Measurements from ENCODE around the gene LARP4.
A peak's percentile ranks its signal among the peaks of the same experiment; 100 is the strongest.
"Not testable (repeated sequence)": the region's sequence is repeated elsewhere in the genome, so short reads cannot be mapped to it uniquely, and the experiment has no call there.

Gene LARP4

DNA sequence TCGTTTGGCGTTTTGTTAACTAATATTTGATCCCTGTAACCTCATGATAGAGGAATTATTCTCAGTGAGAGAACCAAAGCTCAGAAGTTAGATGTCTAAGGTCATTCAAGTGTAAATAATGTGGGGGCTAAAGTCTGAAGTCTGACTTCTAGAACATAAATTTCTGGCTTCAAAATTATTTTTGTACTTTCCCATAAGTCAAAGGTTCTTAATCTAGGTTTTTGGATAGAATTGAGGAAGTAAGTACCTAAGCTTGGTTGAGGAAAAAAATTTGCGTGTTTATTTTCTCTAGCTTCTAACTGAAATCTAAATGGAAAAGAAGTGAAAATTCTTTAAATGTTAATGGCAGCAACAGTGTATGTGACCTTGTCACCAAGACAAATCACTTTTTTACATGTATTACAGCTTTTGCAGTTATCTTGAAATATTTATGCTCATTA is 2.3 kb downstream of the LARP4 start:
- Histone ChIP-seq H3K36me3 (ENCODE audit: insufficient read depth, low read depth, low read length) (no peaks in the 10 kb centered on the region), H3K9me3 (ENCODE audit: insufficient read depth, low read depth, low read length) (no peaks in the 10 kb centered on the region), H3K9ac (ENCODE audit: low read depth, low read length) (peak overlapping the region; percentile 93; the same call in 1 of the 2 replicates), H3K4me1 (ENCODE audit: insufficient read depth, low read length) (peaks cover 7% of the 10 kb centered on the region; the same call in 1 of the 2 replicates), H3K27ac (ENCODE audit: low read length) (no peak overlapping the region), H3K27me3 (ENCODE audit: insufficient read depth, low read length) (no peaks in the 10 kb centered on the region), H3K4me3 (ENCODE audit: low read length) (peak overlapping the region; percentile 89)

DNA sequence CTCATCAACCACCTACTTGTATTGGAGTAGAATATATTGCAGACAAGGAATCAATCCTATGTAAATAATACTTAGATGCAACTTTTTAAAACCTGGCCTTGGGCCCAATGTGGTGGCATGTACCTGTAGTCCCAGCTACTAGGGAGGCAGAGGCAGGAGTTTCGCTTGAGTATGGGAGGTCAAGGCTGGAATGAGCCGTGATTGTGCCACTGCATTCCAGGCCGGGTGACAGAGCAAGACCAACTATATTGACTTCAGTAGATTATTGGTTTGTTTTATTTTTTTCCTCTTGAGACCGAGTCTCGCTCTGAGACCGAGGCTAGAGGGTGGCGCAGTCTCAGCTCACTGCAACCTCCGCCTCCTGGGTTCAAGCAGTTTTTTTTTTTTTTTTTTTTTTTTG is 3.6 kb downstream of the LARP4 start:
- H3K27ac ChIP-seq (ENCODE audit: low read length) = no peak overlapping the region
- no peaks in the 10 kb centered on the region for H3K9me3 ChIP-seq (ENCODE audit: insufficient read depth, low read depth, low read length)
- no peaks in the 10 kb centered on the region for H3K27me3 ChIP-seq (ENCODE audit: insufficient read depth, low read length)
- peaks cover 7% of the 10 kb centered on the region; the same call in 1 of the 2 replicates for H3K4me1 ChIP-seq (ENCODE audit: insufficient read depth, low read length)
- H3K4me3 ChIP-seq (ENCODE audit: low read length) = no peak overlapping the region
- H3K9ac ChIP-seq (ENCODE audit: low read depth, low read length) = no peak overlapping the region
- H3K36me3 ChIP-seq (ENCODE audit: insufficient read depth, low read depth, low read length) = no peaks in the 10 kb centered on the region

DNA sequence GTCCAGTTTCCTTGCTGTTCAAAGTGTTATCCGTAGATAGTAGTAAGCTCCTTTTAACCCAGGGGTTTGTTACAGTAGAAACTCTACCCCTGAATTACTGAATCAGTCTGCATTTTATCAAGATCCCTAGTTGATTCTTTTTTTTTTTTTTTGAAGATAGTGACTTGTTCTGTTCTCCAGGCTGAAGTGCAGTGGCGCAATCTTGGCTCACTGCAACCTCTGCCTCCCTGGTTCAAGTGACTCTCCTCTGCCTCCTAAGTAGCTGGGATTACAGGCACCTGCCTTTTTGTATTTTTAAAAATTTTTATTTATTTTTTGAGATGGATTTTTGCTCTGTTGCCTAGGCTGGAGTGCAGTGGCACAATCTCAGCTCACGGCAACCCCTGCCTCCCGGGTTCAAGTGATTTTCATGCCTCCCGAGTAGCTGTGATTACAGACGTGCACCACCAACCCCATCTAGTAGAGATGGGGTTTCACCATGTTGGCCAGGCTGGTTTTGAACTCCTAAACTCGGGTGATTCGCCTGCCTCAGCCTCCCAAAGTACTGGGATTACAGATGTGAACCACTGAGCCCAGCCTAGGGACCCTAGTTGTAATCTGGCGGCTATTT is 10.5 kb downstream of the LARP4 start:
- Histone ChIP-seq H3K36me3 (ENCODE audit: insufficient read depth, low read depth, low read length) (peaks cover 8% of the 10 kb centered on the region; the same call in 1 of the 2 replicates), H3K9me3 (ENCODE audit: insufficient read depth, low read depth, low read length) (no peaks in the 10 kb centered on the region), H3K4me1 (ENCODE audit: insufficient read depth, low read length) (no peaks in the 10 kb centered on the region), H3K4me3 (ENCODE audit: low read length) (no peak overlapping the region), H3K27ac (ENCODE audit: low read length) (no peak overlapping the region), H3K9ac (ENCODE audit: low read depth, low read length) (no peak overlapping the region), H3K27me3 (ENCODE audit: insufficient read depth, low read length) (no peaks in the 10 kb centered on the region)

DNA sequence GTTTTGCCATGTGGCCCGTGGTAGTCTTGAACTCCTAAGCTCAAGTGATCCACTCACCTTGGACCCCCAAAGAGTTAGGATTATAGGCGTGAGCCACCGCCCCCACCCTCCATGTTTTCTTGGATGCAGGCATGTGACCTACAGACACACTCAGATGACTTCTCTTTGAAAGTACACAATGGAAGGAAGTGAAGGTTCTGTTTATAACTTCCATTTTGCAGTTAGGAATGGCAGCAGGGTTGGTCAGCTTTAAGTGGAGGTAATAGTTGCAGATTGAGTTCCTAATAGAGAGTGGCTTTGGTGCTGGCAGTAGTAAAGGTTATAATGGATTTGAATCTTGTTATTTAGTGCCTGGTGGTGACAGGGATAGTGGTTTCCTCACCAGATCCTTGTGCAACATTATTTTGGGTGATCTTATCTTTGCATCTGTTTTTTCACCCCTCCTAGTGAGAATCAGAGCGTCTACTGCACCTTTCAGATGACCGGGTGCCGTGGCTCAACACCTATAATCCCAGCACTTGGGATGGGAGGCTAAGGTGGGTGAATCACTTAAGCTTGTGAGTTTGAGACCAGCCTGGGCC is 15.3 kb downstream of the LARP4 start:
- Histone ChIP-seq H3K36me3 (ENCODE audit: insufficient read depth, low read depth, low read length) (peaks cover 19% of the 10 kb centered on the region), H3K4me3 (ENCODE audit: low read length) (no peak overlapping the region), H3K4me1 (ENCODE audit: insufficient read depth, low read length) (no peaks in the 10 kb centered on the region), H3K27me3 (ENCODE audit: insufficient read depth, low read length) (no peaks in the 10 kb centered on the region), H3K9me3 (ENCODE audit: insufficient read depth, low read depth, low read length) (no peaks in the 10 kb centered on the region), H3K9ac (ENCODE audit: low read depth, low read length) (no peak overlapping the region), H3K27ac (ENCODE audit: low read length) (no peak overlapping the region)

DNA sequence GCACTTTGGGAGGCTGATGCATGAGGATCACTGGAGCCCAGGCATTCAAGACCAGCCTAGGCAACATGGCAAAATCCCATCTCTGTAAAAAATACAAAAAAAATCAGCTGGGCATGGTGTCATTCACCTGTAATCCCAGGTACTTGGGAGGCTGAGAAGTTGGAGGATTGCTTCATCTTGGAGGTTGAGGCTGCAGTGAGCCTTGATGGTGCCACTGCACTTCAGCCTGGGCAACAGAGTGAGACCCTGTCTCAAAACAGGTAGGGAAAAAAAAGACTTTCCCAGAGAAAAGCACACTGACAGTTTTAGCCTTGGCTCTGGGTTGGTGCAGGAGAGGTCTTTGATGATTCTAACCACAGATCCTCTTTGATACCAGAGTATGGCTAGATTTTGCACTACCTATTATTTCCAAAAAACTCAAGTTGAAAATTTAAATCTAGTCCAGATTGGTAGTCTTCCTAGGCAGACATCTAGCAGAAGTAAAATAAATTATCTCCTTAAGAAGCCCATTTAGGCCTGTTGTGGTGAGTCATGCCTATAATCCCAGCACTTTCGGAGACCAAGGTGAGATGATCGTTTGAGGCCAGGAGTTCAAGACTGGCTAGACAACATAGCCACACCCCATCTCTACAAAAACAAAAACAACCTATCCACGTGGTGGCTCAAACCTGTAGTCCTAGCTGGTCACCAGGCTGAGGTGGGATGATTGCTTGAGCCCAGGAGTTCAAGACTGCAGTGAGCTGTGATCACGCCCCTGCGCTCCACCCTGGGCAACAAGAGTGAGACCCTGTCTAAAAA is 18.6 kb downstream of the LARP4 start:
- H3K4me1 ChIP-seq (ENCODE audit: insufficient read depth, low read length) = no peaks in the 10 kb centered on the region
- H3K9ac ChIP-seq (ENCODE audit: low read depth, low read length) = no peak overlapping the region
- H3K27ac ChIP-seq (ENCODE audit: low read length) = no peak overlapping the region
- H3K9me3 ChIP-seq (ENCODE audit: insufficient read depth, low read depth, low read length) = no peaks in the 10 kb centered on the region
- H3K36me3 ChIP-seq (ENCODE audit: insufficient read depth, low read depth, low read length) = peaks cover 16% of the 10 kb centered on the region
- H3K4me3 ChIP-seq (ENCODE audit: low read length) = no peak overlapping the region
- no peaks in the 10 kb centered on the region for H3K27me3 ChIP-seq (ENCODE audit: insufficient read depth, low read length)

DNA sequence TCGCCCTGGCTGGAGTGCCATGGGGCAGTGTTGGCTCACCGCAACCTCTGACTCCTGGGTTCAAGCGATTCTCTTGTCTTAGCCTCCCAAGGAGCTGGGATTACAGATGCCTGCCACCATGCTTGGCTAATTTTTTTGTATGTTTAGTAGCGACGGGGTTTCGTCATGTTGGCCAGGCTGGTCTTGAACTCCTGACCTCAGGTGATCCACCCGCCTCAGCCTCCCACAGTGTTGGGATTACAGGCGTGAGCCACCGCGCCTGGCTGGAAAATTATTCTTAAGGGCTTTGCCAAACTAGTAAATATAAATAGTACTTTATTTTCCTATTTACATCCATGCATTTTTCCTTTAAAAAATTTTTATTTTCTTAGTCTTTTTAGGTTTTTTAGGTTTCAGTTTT is 22.2 kb downstream of the LARP4 start:
- H3K27me3 ChIP-seq (ENCODE audit: insufficient read depth, low read length); H3K4me3 ChIP-seq (ENCODE audit: low read length); H3K9me3 ChIP-seq (ENCODE audit: insufficient read depth, low read depth, low read length): not testable (repeated sequence)

DNA sequence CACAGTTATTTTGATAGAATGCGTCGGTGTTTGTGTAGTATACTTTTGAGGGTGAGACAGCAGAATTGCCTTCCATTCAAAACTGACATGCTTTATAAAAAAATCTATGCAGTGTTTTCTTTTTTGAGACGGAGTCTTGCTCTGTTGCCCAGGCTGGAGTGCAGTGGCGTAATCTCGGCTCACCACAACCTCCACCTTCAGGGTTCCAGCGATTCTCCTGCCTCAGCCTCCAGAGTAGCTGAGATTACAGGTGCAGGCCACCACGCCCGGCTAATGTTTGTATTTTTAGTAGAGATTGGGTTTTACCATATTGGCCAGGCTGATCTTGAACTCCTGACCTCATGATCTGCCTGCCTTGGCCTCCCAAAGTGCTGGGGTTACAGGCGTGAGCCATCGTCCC is 22.7 kb downstream of the LARP4 start:
- not testable (repeated sequence) for H3K9me3 ChIP-seq (ENCODE audit: insufficient read depth, low read depth, low read length); H3K27ac ChIP-seq (ENCODE audit: low read length); H3K9ac ChIP-seq (ENCODE audit: low read depth, low read length); H3K27me3 ChIP-seq (ENCODE audit: insufficient read depth, low read length); H3K4me1 ChIP-seq (ENCODE audit: insufficient read depth, low read length); H3K4me3 ChIP-seq (ENCODE audit: low read length)
- H3K36me3 ChIP-seq (ENCODE audit: insufficient read depth, low read depth, low read length) = peaks cover 12% of the 10 kb centered on the region

More for the DNA sequence above, 22.2 kb downstream of the LARP4 start:
- not testable (repeated sequence) for H3K27ac ChIP-seq (ENCODE audit: low read length); H3K4me1 ChIP-seq (ENCODE audit: insufficient read depth, low read length); H3K9ac ChIP-seq (ENCODE audit: low read depth, low read length); H3K36me3 ChIP-seq (ENCODE audit: insufficient read depth, low read depth, low read length)

DNA sequence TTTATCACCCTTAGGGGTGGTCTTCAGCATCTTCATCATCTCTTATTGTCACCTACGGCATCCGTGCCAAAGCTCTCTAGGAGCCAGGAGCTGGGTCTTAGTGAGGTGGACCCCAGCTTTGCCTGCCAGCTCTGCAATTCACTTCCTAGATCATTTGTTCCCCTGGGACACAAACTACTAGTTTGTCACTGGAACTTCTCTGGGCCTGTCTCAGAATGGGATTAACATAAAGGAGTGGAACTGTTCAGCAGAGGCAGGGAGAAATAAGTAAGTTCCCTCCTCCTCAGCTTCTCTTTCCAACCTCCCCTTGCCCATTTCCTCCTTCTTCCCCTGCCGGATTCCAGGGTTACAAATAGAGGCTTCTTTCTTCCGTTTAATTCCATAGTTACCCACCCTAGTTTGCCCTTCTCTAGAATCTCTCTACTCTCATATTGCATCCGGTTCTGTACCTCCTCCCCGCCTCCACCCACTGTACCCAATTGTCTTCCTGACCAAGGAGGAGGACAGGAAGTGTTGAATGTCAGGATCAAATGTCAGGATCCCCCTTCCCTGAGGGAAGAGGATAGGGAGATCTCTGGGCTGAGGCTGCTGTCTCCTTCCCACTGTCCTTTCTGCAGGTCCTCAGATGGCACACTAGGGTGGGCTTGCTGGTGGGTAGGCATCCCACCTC is 25.0 kb downstream of the LARP4 start:
- H3K36me3 ChIP-seq (ENCODE audit: insufficient read depth, low read depth, low read length) = peaks cover 32% of the 10 kb centered on the region
- H3K27me3 ChIP-seq (ENCODE audit: insufficient read depth, low read length) = no peaks in the 10 kb centered on the region
- H3K4me1 ChIP-seq (ENCODE audit: insufficient read depth, low read length) = peaks cover 7% of the 10 kb centered on the region; the same call in 1 of the 2 replicates
- peak overlapping the region; percentile 26; the same call in 1 of the 2 replicates for H3K9ac ChIP-seq (ENCODE audit: low read depth, low read length)
- H3K9me3 ChIP-seq (ENCODE audit: insufficient read depth, low read depth, low read length) = no peaks in the 10 kb centered on the region
- peak overlapping the region; percentile 3; the same call in 1 of the 2 replicates for H3K4me3 ChIP-seq (ENCODE audit: low read length)
- H3K27ac ChIP-seq (ENCODE audit: low read length) = no peak overlapping the region

DNA sequence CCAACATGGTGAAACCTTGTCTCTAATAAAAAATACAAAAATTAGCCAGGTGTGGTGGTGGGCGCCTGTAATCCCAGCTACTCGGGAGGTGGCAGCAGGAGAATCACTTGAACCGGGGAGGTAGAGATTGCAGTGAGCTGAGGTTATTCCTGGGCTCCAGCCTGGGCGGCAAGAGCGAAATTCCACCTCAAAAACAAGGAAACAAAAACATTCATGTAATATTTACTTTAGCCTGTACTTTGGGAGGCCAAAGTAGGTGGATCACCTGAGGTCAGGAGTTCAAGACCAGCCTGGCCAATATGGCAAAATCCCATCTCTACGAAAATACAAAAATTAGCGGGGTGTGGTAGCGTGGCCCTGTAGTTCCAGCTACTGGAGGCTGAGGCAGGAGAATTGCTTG is 31.0 kb downstream of the LARP4 start:
- not testable (repeated sequence) for H3K9ac ChIP-seq (ENCODE audit: low read depth, low read length); H3K4me3 ChIP-seq (ENCODE audit: low read length); H3K9me3 ChIP-seq (ENCODE audit: insufficient read depth, low read depth, low read length); H3K27me3 ChIP-seq (ENCODE audit: insufficient read depth, low read length); H3K4me1 ChIP-seq (ENCODE audit: insufficient read depth, low read length); H3K27ac ChIP-seq (ENCODE audit: low read length)
- peaks cover 91% of the 10 kb centered on the region for H3K36me3 ChIP-seq (ENCODE audit: insufficient read depth, low read depth, low read length)

DNA sequence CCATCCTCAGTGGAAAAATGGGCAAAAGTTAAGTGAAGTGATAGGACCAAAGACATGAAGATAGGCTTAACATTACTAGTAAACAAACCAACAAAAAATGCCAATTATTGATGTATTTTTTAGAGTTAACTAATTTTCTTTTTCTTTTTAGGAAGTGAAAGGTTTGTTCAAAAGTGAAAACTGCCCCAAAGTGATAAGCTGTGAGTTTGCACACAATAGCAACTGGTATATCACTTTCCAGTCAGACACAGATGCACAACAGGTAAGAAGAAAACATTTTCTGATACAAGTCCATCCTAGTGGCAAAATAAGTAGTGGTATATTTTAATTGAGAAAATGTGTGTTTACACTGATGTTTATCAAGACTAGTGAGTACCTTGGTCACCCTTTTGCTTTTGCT is 39.6 kb downstream of the LARP4 start:
- Histone ChIP-seq H3K27ac (ENCODE audit: low read length) (no peak overlapping the region), H3K4me1 (ENCODE audit: insufficient read depth, low read length) (no peaks in the 10 kb centered on the region), H3K36me3 (ENCODE audit: insufficient read depth, low read depth, low read length) (peaks cover 98% of the 10 kb centered on the region), H3K9ac (ENCODE audit: low read depth, low read length) (no peak overlapping the region), H3K27me3 (ENCODE audit: insufficient read depth, low read length) (no peaks in the 10 kb centered on the region), H3K4me3 (ENCODE audit: low read length) (no peak overlapping the region), H3K9me3 (ENCODE audit: insufficient read depth, low read depth, low read length) (no peaks in the 10 kb centered on the region)

DNA sequence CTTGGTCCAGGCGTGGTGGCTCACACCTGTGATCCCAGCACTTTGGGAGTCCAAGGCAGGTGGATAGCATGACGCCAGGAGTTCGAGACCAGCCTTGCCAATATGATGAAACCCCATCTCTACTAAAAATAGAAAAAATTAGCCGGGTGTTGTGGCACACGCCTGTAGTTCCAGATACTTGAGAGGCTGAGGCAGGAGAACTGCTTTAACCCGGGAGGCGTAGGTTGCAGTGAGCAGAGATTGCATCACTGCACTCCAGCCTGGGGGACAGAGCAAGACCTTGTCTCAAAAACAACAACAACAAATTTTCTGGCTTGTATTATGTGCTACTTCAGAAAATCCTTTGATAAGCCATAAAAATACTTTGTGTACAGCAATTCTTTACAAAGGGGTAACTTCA is 41.1 kb downstream of the LARP4 start:
- H3K9me3 ChIP-seq (ENCODE audit: insufficient read depth, low read depth, low read length) = no peaks in the 10 kb centered on the region
- no peak overlapping the region for H3K9ac ChIP-seq (ENCODE audit: low read depth, low read length)
- H3K36me3 ChIP-seq (ENCODE audit: insufficient read depth, low read depth, low read length) = peaks cover 93% of the 10 kb centered on the region
- H3K27me3 ChIP-seq (ENCODE audit: insufficient read depth, low read length) = no peaks in the 10 kb centered on the region
- no peak overlapping the region for H3K27ac ChIP-seq (ENCODE audit: low read length)
- no peaks in the 10 kb centered on the region for H3K4me1 ChIP-seq (ENCODE audit: insufficient read depth, low read length)
- no peak overlapping the region for H3K4me3 ChIP-seq (ENCODE audit: low read length)
